Naive thymus-derived CD4-positive, alpha-beta T cell (primary cell): ENCODE results near the gene B9D1. TPM values are rescaled to one million over a fixed set of nuclear protein-coding genes. Genes with fewer than 3 reads are reported as not detected.

Experiments used
- ATAC-seq: fragments of 150-1000 bp; cut with Tn5 transposase; 2 replicates; pipeline ENCODE4 v1.10.0; 2021; ENCODE audit warnings: mild to moderate bottlenecking, moderate library complexity
- CTCF ChIA-PET: fragments of 350-600 bp; sonication (Branson Sonifier 250); formaldehyde crosslinking; loops from one replicate; lab custom pipeline; 2021; ENCODE audit warnings: antibody characterized with exemption; lab: Charles Lee
- POLR2A ChIA-PET: fragments of 350-600 bp; sonication (Branson Sonifier 250); formaldehyde crosslinking; loops from one replicate; lab custom pipeline; 2021; ENCODE audit warnings: antibody characterized with exemption, inconsistent platforms; lab: Charles Lee
- DNase-seq, 9 donors: peaks; one replicate each; pipeline versions ENCODE4 v3.0.0 to v3.0.0-alpha.2; 2020 to 2022; ENCODE audit warnings: mixed read lengths in 1 of 9
- H3K27ac ChIP-seq: one replicate; pipeline ENCODE4 v1.7.0; 2013; ENCODE audit warnings: mild to moderate bottlenecking, low read depth, low read length, moderate library complexity
- H3K27me3 ChIP-seq, 2 donors: one replicate each; pipeline ENCODE4 v1.7.0; 2013; ENCODE audit warnings: low read length in 2 of 2, mild to moderate bottlenecking in 2 of 2, moderate library complexity in 2 of 2; ENCODE audit not compliant: control insufficient read depth in 2 of 2, insufficient read depth in 2 of 2
- H3K36me3 ChIP-seq, 3 experiments: 1 replicate in 2 of 3; 2 replicates in 1 of 3; pipeline ENCODE4 v1.7.0; 2013; ENCODE audit warnings: low read length in 3 of 3, mild to moderate bottlenecking in 3 of 3, moderate library complexity in 1 of 3; ENCODE audit not compliant: insufficient read depth in 3 of 3, control insufficient read depth in 2 of 3
- H3K4me1 ChIP-seq, 2 donors: one replicate each; pipeline ENCODE4 v1.7.0; 2013; ENCODE audit warnings: low read length in 2 of 2, mild to moderate bottlenecking in 2 of 2, moderate library complexity in 1 of 2; ENCODE audit not compliant: control insufficient read depth in 2 of 2, insufficient read depth in 2 of 2
- H3K4me3 ChIP-seq: 2 replicates; pipeline ENCODE4 v1.7.0; 2013; ENCODE audit warnings: mild to moderate bottlenecking, low read length
- H3K9me3 ChIP-seq, 3 experiments: 1 replicate in 2 of 3; 2 replicates in 1 of 3; pipeline ENCODE4 v1.7.0; 2013; ENCODE audit warnings: low read length in 3 of 3; ENCODE audit not compliant: control insufficient read depth in 2 of 3
- H3K27ac Mint-ChIP-seq, 9 donors: one replicate each; pipeline ENCODE4 v1.8.0; 2020 to 2022; ENCODE audit warnings: mixed read lengths in 9 of 9, mild to moderate bottlenecking in 8 of 9, moderate library complexity in 5 of 9, inconsistent platforms in 2 of 9
- H3K27me3 Mint-ChIP-seq, 5 donors: one replicate each; pipeline ENCODE4 v1.8.0; 2021 to 2022; ENCODE audit warnings: mixed read lengths in 5 of 5, mild to moderate bottlenecking in 1 of 5
- H3K36me3 Mint-ChIP-seq, 5 donors: one replicate each; pipeline ENCODE4 v1.8.0; 2020 to 2022; ENCODE audit warnings: mixed read lengths in 5 of 5, mild to moderate bottlenecking in 3 of 5, inconsistent platforms in 1 of 5
- H3K4me1 Mint-ChIP-seq, 7 donors: one replicate each; pipeline ENCODE4 v1.8.0; 2020 to 2022; ENCODE audit warnings: mixed read lengths in 7 of 7, mild to moderate bottlenecking in 3 of 7, inconsistent platforms in 1 of 7
- H3K4me3 Mint-ChIP-seq, 10 donors: one replicate each; pipeline ENCODE4 v1.8.0; 2020 to 2022; ENCODE audit warnings: mild to moderate bottlenecking in 10 of 10, mixed read lengths in 10 of 10, moderate library complexity in 6 of 10, inconsistent platforms in 2 of 10
- H3K9me3 Mint-ChIP-seq, 11 donors: one replicate each; pipeline ENCODE4 v1.8.0; 2020 to 2022; ENCODE audit warnings: mixed read lengths in 11 of 11, mild to moderate bottlenecking in 4 of 11, inconsistent platforms in 1 of 11, moderate library complexity in 1 of 11
- intact Hi-C, 2 donors: fragments of 100-400 bp; cut with micrococcal nuclease; formaldehyde crosslinking; loops; one replicate each; pipeline ENCODE4 v1.15.1; 2023
- polyA plus RNA-seq, 2 donors: library from polyadenylated mRNA; unstranded; fragments of 300-500 nt; fragmentation: Illumina TruSeq; gene quantifications; one replicate each; pipeline ENCODE4 v1.2.3, GENCODE V29; 2021
- total RNA-seq, 6 experiments: library from RNA in 5 of 6; stranded (reverse) in 5 of 6; gene quantifications; 1 replicate in 5 of 6; 2 replicates in 1 of 6; pipeline ENCODE4 v1.2.3 and lab custom pipeline; 2021 to 2026

B9D1 gene
- total and polyA plus RNA-seq, 7 experiments from 2014 or later, result 0.58 to 5.0 (median 2.1) TPM; not detected in 1

DNA sequence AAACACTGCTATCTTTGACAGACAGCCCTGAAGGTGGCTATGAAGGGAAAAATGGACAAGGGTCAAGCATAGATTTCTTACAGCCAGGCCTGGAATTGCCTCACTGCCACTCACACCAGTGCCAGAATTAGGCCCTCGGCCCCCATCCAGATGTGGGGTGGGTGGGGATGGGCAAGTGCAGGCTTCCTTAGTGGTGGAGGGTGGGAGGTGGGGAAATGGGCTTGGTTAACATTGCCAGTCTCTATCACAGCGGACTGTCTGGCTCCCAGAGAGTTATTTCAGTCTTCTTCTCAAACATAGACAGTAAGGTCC, 24.9 kb downstream of the B9D1 start:
- no peak overlapping the region for H3K27ac Mint-ChIP-seq
- ATAC-seq, result no peak
- ChIA-PET CTCF (interaction anchor here (1.1 to 1.3 kb wide), 2 partner anchors 31 to 36 kb away, joined by 3 to 4 read pairs; no protein-coding TSS in a partner anchor), POLR2A (interaction anchor here (1.0 kb wide), 1 partner anchor 8 kb away, joined by 3 read pairs; no protein-coding TSS in a partner anchor)
- intact Hi-C loops, result loop anchor here in 1 of 2 donors (1.0 kb wide), 1 partner anchor 110 kb away; no protein-coding TSS in a partner anchor
- H3K4me3 Mint-ChIP-seq, result no peak overlapping the region
- no peaks in the 10 kb centered on the region for H3K27me3 ChIP-seq
- no peak overlapping the region for H3K27ac ChIP-seq
- no peaks in the 10 kb centered on the region for H3K4me1 ChIP-seq
- peaks cover 8 to 39% (median 29%) of the 10 kb centered on the region in 5 donors for H3K27me3 Mint-ChIP-seq
- H3K4me1 Mint-ChIP-seq, result peaks cover 0 to 2% (median 0%) of the 10 kb centered on the region in 7 donors
- no peaks in the 10 kb centered on the region for H3K36me3 ChIP-seq
- no peak overlapping the region for H3K4me3 ChIP-seq
- no peaks in the 10 kb centered on the region for H3K36me3 Mint-ChIP-seq
- no peaks in the 10 kb centered on the region for H3K9me3 ChIP-seq
- no peaks in the 10 kb centered on the region for H3K9me3 Mint-ChIP-seq
- DNase-seq, result no peak

DNA sequence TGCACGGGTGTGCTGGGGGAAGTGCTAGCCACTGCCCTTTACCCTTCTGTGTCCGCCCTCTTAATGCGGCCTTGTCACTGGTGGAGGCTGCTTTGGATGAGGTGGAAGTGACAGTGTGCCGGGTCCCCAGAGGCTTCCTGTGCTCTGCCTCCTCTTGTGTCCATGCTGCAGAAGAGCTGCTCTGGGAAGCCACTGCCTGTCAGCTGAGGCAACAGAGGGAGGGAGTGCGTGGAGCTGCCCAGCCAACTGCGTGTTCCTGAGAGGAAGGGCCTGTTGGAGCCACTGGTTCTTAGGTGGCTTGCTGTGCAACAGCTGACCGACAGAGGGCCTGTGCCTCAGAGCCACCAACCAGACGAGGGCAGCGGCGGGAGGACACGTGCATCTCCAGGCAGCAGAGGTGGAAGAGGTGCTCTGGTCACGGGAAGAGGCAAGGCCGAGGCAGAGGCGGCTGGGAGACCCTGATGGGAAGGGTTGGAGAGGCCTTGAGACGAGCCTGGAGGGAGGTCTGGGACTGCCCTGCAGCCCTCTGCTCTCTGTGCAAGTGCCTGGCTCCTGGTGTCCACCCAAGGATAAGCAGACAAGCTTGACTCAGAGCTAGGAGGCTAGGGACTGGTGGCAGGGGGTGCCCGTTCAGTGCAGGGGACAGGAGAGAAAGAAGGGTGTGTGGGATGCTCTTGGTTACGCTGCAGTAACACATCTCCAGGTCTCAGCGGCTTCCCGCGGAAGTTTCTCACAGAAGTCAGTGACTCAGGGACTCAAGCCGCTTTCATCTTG, 25.4 kb downstream of the B9D1 start:
- H3K9me3 Mint-ChIP-seq, result no peaks in the 10 kb centered on the region
- H3K27ac Mint-ChIP-seq, result no peak overlapping the region
- H3K4me1 Mint-ChIP-seq, result peaks cover 0 to 5% (median 0%) of the 10 kb centered on the region in 7 donors
- ATAC-seq (no peak), DNase-seq (no peak)
- H3K36me3 Mint-ChIP-seq, result no peaks in the 10 kb centered on the region
- Histone ChIP-seq H3K4me1 (no peaks in the 10 kb centered on the region), H3K4me3 (no peak overlapping the region), H3K9me3 (no peaks in the 10 kb centered on the region), H3K27ac (no peak overlapping the region), H3K36me3 (no peaks in the 10 kb centered on the region), H3K27me3 (no peaks in the 10 kb centered on the region)
- H3K27me3 Mint-ChIP-seq, result peaks cover 8 to 39% (median 29%) of the 10 kb centered on the region in 5 donors
- ChIA-PET POLR2A (no interaction called here), CTCF (no interaction called here)
- intact Hi-C loops, result no loop called here
- no peak overlapping the region for H3K4me3 Mint-ChIP-seq

DNA sequence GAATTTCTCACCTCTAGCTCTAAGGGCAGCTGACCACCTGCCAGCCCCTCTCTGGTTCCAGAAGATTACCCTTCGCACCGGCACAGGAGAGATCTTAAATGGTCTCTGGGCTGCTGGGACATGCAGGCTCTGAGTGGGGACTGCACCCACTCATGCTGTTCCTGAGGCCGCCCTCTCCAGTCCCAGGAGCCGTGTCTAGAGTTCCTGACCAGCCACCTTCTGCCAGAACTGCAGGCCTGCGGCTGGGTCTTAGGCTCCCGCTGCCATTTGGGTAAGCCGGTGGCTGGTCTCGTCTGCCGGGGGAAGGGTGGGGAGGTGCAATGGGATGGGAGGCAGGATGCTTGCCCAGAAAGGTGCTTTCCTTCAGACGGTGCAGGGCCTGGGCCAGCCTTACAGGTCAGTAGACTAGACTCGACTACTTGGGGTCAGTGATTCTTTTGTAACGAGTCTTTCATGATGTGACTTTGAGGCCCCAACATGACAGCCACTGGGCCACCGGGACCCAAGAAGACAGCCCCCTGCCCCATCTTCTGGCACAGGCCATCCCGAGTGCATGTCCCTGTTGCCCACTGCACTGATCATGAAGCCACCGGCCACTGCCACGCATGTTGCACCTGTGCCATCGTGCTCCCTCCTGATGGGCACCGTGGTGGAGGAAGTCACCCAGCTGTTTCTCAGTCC, 26.4 kb downstream of the B9D1 start:
- Mint-ChIP-seq H3K4me1 (peaks cover 0 to 5% (median 0%) of the 10 kb centered on the region in 7 donors), H3K4me3 (no peak overlapping the region), H3K27ac (no peak overlapping the region), H3K9me3 (no peaks in the 10 kb centered on the region), H3K27me3 (peaks cover 8 to 34% (median 22%) of the 10 kb centered on the region in 5 donors), H3K36me3 (peaks cover 0 to 3% (median 0%) of the 10 kb centered on the region in 5 donors)
- ChIA-PET CTCF (no interaction called here), POLR2A (no interaction called here)
- H3K27ac ChIP-seq, result no peak overlapping the region
- no peaks in the 10 kb centered on the region for H3K36me3 ChIP-seq
- DNase-seq (no peak), ATAC-seq (no peak)
- H3K9me3 ChIP-seq, result no peaks in the 10 kb centered on the region
- H3K4me3 ChIP-seq, result no peak overlapping the region
- H3K27me3 ChIP-seq, result no peaks in the 10 kb centered on the region
- intact Hi-C loops, result no loop called here
- H3K4me1 ChIP-seq, result no peaks in the 10 kb centered on the region

DNA sequence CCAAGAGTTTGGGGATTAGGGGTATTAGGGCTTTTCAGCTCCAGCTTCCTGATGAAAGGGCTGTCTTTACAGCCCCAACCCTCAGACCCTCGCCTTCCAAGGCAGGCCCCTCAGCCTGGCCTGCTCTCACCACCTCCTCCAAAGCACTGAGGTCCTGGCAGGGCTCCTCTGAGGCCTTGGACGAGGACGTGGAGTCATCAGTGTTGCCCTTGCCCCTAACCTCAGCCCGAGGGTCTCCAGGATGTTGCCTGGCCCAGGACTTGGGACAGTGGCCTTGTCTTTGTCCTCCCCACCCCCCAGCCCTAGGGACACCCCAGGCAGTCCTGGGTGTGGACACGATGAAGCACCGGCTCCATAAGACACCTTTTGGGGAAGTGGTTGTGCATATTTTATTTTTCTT, 28.2 kb downstream of the B9D1 start:
- Mint-ChIP-seq H3K27ac (no peak overlapping the region), H3K9me3 (no peaks in the 10 kb centered on the region), H3K27me3 (peaks cover 8 to 28% (median 14%) of the 10 kb centered on the region in 5 donors), H3K4me1 (peaks cover 0 to 5% (median 0%) of the 10 kb centered on the region in 7 donors), H3K4me3 (no peak overlapping the region), H3K36me3 (peaks cover 0 to 3% (median 0%) of the 10 kb centered on the region in 5 donors)
- ATAC-seq (no peak), DNase-seq (no peak)
- Histone ChIP-seq H3K27me3 (no peaks in the 10 kb centered on the region), H3K9me3 (no peaks in the 10 kb centered on the region), H3K36me3 (no peaks in the 10 kb centered on the region), H3K27ac (no peak overlapping the region), H3K4me1 (no peaks in the 10 kb centered on the region), H3K4me3 (no peak overlapping the region)
- ChIA-PET CTCF (no interaction called here), POLR2A (no interaction called here)
- intact Hi-C loops, result no loop called here

DNA sequence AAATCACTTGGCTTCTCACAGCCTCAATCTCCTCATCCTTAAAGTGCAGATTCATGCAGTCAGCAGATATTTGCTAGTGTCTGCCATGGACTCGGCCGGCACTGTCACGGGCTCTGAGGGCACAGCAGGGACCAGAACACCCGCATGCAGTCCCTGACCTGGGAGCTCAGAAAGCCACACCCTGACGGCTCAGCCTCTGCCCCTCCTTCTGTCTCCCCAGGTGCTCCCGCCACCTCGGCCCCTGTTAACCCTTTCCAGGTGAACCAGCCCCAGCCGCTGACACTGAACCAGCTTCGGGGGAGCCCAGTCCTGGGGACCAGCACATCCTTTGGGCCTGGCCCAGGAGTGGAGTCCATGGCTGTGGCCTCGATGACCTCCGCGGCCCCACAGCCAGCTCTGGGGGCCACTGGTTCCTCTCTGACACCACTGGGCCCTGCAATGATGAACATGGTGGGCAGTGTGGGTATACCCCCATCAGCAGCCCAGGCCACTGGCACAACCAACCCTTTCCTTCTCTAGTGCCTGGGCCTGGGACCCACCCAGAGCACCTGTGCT, 28.7 kb downstream of the B9D1 start:
- Mint-ChIP-seq H3K4me1 (peaks cover 0 to 5% (median 0%) of the 10 kb centered on the region in 7 donors), H3K27ac (no peak overlapping the region), H3K4me3 (no peak overlapping the region), H3K27me3 (peaks cover 3 to 26% (median 9%) of the 10 kb centered on the region in 5 donors), H3K36me3 (peaks cover 0 to 3% (median 0%) of the 10 kb centered on the region in 5 donors), H3K9me3 (no peaks in the 10 kb centered on the region)
- POLR2A ChIA-PET, result no interaction called here
- Histone ChIP-seq H3K4me3 (no peak overlapping the region), H3K27me3 (no peaks in the 10 kb centered on the region), H3K27ac (no peak overlapping the region), H3K36me3 (no peaks in the 10 kb centered on the region), H3K9me3 (no peaks in the 10 kb centered on the region), H3K4me1 (no peaks in the 10 kb centered on the region)
- CTCF ChIA-PET, result no interaction called here
- intact Hi-C loops, result no loop called here
- ATAC-seq, result no peak
- no peak for DNase-seq

DNA sequence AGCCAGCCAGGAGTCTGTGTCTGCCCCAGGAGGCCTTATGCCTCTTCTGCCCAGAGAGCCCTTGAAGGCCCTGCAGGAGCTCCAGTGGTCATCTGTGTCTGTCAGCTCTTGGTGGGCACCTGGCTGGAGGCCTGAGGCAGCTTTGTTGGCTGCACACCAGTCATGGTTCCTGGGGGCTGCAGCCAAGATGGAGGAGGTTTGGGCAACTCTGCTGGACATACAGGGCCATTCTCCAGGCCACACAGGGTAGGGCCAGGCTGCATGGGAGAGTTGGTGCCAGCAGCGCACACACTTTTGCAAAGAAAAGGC, 29.4 kb downstream of the B9D1 start:
- no peaks in the 10 kb centered on the region for H3K36me3 ChIP-seq
- Mint-ChIP-seq H3K4me1 (peaks cover 0 to 5% (median 0%) of the 10 kb centered on the region in 7 donors), H3K9me3 (no peaks in the 10 kb centered on the region), H3K36me3 (peaks cover 0 to 3% (median 0%) of the 10 kb centered on the region in 5 donors), H3K27me3 (peaks cover 2 to 20% (median 7%) of the 10 kb centered on the region in 5 donors), H3K27ac (no peak overlapping the region), H3K4me3 (no peak overlapping the region)
- ATAC-seq (no peak), DNase-seq (no peak)
- intact Hi-C loops, result no loop called here
- no peaks in the 10 kb centered on the region for H3K4me1 ChIP-seq
- H3K9me3 ChIP-seq, result no peaks in the 10 kb centered on the region
- CTCF ChIA-PET, result interaction anchor here (0.6 kb wide), 1 partner anchor 17 kb away, joined by 4 read pairs; no protein-coding TSS in a partner anchor
- POLR2A ChIA-PET, result no interaction called here
- no peak overlapping the region for H3K4me3 ChIP-seq
- no peaks in the 10 kb centered on the region for H3K27me3 ChIP-seq
- H3K27ac ChIP-seq, result no peak overlapping the region
